IMR-90 (cell line): ENCODE measurements around the gene OR1F1. TPM values are rescaled to one million over a fixed set of nuclear protein-coding genes. Genes with fewer than 3 reads are reported as not detected.

Experiments used
- ATAC-seq: fragments of 200-7000 bp; cut with Tn5 transposase; 2 replicates; pipeline ENCODE4 v1.9.1; 2020; ENCODE audit warnings: low read depth, mild to moderate bottlenecking, moderate library complexity
- BruUV-seq: library from RNA; stranded (reverse); fragments of 400-500 nt; replicated peaks from 2 replicates; lab custom pipeline; 2021; lab: Mats Ljungman, UMichigan
- CTCF ChIA-PET: fragments of 300-600 bp; formaldehyde crosslinking; extraction: SDS; loops from one replicate; lab custom pipeline; 2021; ENCODE audit warnings: antibody characterized with exemption; lab: Yijun Ruan, JAX
- POLR2A ChIA-PET: fragments of 300-600 bp; sonication (Branson Sonifier 250); formaldehyde crosslinking; loops from one replicate; lab custom pipeline; 2022; ENCODE audit warnings: antibody characterized with exemption; ENCODE audit not compliant: unreplicated experiment; lab: Charles Lee
- DNase-seq: peaks from one replicate; pipeline ENCODE4 v3.0.0; 2013
- H2AFZ ChIP-seq: replicated peaks from 2 replicates; pipeline ENCODE3; 2013; ENCODE audit warnings: low read length, mild to moderate bottlenecking; ENCODE audit not compliant: poor library complexity
- H2AK5ac ChIP-seq: 2 replicates; pipeline ENCODE4 v1.6.1; 2013; ENCODE audit warnings: low read depth, low read length, inconsistent platforms
- H2AK9ac ChIP-seq: replicated peaks from 2 replicates; pipeline ENCODE3; 2013; ENCODE audit warnings: mild to moderate bottlenecking, low read depth, low read length, moderate library complexity; ENCODE audit not compliant: poor library complexity
- H2BK120ac ChIP-seq: 2 replicates; pipeline ENCODE4 v1.6.1; 2013; ENCODE audit warnings: low read depth, low read length, inconsistent platforms
- H2BK15ac ChIP-seq: 3 replicates; pipeline ENCODE4 v1.6.1; 2013; ENCODE audit warnings: low read depth, low read length, inconsistent platforms
- H2BK20ac ChIP-seq: 2 replicates; pipeline ENCODE4 v1.6.1; 2013; ENCODE audit warnings: low read depth, mild to moderate bottlenecking, inconsistent platforms, low read length, moderate library complexity
- H2BK5ac ChIP-seq: 2 replicates; pipeline ENCODE4 v1.6.1; 2013; ENCODE audit warnings: mild to moderate bottlenecking, low read depth, low read length, inconsistent platforms; ENCODE audit not compliant: poor library complexity, severe bottlenecking
- H3K14ac ChIP-seq: replicated peaks from 2 replicates; pipeline ENCODE4 v1.6.1; 2013; ENCODE audit warnings: low read depth, low read length, inconsistent platforms
- H3K18ac ChIP-seq: 2 replicates; pipeline ENCODE4 v1.6.1; 2013; ENCODE audit warnings: low read depth, low read length, control low read depth
- H3K23ac ChIP-seq: 2 replicates; pipeline ENCODE4 v1.6.1; 2013; ENCODE audit warnings: low read depth, low read length, inconsistent platforms
- H3K27ac ChIP-seq: 2 replicates; pipeline ENCODE4 v1.5.1; 2013; ENCODE audit warnings: mild to moderate bottlenecking, control low read depth, low read length; ENCODE audit not compliant: insufficient read depth
- H3K27me3 ChIP-seq: 2 replicates; pipeline ENCODE4 v1.6.1; 2013; ENCODE audit warnings: low read length; ENCODE audit not compliant: control insufficient read depth, insufficient read depth
- H3K36me3 ChIP-seq: 2 replicates; pipeline ENCODE4 v1.6.1; 2013; ENCODE audit warnings: low read length, mixed read lengths; ENCODE audit not compliant: control insufficient read depth, insufficient read depth
- H3K4ac ChIP-seq: 2 replicates; pipeline ENCODE4 v1.6.1; 2013; ENCODE audit warnings: low read depth, low read length, inconsistent platforms
- H3K4me1 ChIP-seq: 2 replicates; pipeline ENCODE4 v1.6.1; 2013; ENCODE audit warnings: low read length, mixed read lengths; ENCODE audit not compliant: control insufficient read depth, insufficient read depth
- H3K4me2 ChIP-seq: 2 replicates; pipeline ENCODE4 v1.6.1; 2013; ENCODE audit warnings: low read depth, mild to moderate bottlenecking, control low read depth, low read length, moderate library complexity
- H3K4me3 ChIP-seq: 2 replicates; pipeline ENCODE4 v1.5.1; 2013; ENCODE audit warnings: low read depth, mild to moderate bottlenecking, control low read depth, low read length, moderate library complexity; ENCODE audit not compliant: insufficient read depth
- H3K56ac ChIP-seq: 2 replicates; pipeline ENCODE4 v1.6.1; 2013; ENCODE audit warnings: low read length, inconsistent platforms; ENCODE audit not compliant: insufficient read depth; ENCODE audit errors: extremely low read depth
- H3K79me1 ChIP-seq, 2 experiments: 2 replicates each; pipeline ENCODE4 v1.6.1; 2013; ENCODE audit warnings: low read length in 2 of 2, inconsistent platforms in 1 of 2, low read depth in 1 of 2
- H3K9ac ChIP-seq: 2 replicates; pipeline ENCODE4 v1.6.1; 2013; ENCODE audit warnings: low read depth, low read length, control low read depth
- H3K9me1 ChIP-seq: 2 replicates; pipeline ENCODE4 v1.6.1; 2013; ENCODE audit warnings: low read length, inconsistent platforms; ENCODE audit not compliant: insufficient read depth
- H3K9me3 ChIP-seq: 2 replicates; pipeline ENCODE4 v1.6.1; 2013; ENCODE audit warnings: low read length; ENCODE audit not compliant: control insufficient read depth, insufficient read depth
- H4K20me1 ChIP-seq: 2 replicates; pipeline ENCODE4 v1.6.1; 2013; ENCODE audit warnings: low read length, inconsistent platforms; ENCODE audit not compliant: insufficient read depth
- H4K5ac ChIP-seq: 2 replicates; pipeline ENCODE4 v1.6.1; 2013; ENCODE audit warnings: mild to moderate bottlenecking, low read depth, low read length, control low read depth
- H4K8ac ChIP-seq, 2 experiments: 2 replicates each; pipeline ENCODE4 v1.6.1; 2013; ENCODE audit warnings: low read depth in 2 of 2, low read length in 2 of 2, control low read depth in 1 of 2, inconsistent platforms in 1 of 2
- H4K91ac ChIP-seq: 2 replicates; pipeline ENCODE4 v1.6.1; 2013; ENCODE audit warnings: low read depth, low read length, inconsistent platforms; ENCODE audit not compliant: insufficient read depth
- BHLHE40 ChIP-seq: fragments of 150-350 bp; IDR thresholded peaks from 2 replicates; pipeline ENCODE4 v1.6.1; 2016; ENCODE audit warnings: mild to moderate bottlenecking, low read depth, low read length
- CEBPB ChIP-seq: IDR thresholded peaks from 2 replicates; pipeline ENCODE4 v1.6.1; 2012; ENCODE audit warnings: low read depth, low read length, improper control_type of control experiment
- CHD1 ChIP-seq: IDR thresholded peaks from 2 replicates; pipeline ENCODE4 v1.6.1; 2012; ENCODE audit warnings: low read depth, low read length, improper control_type of control experiment
- FOS ChIP-seq: fragments of 150-350 bp; IDR thresholded peaks from 2 replicates; pipeline ENCODE4 v1.6.1; 2016; ENCODE audit warnings: low read depth, low read length
- MAFK ChIP-seq: IDR thresholded peaks from 2 replicates; pipeline ENCODE4 v1.6.1; 2012; ENCODE audit warnings: low read depth, low read length, improper control_type of control experiment
- MAZ ChIP-seq: IDR thresholded peaks from 2 replicates; pipeline ENCODE4 v1.6.1; 2012; ENCODE audit warnings: low read depth, mild to moderate bottlenecking, low read length, improper control_type of control experiment, moderate library complexity, borderline replicate concordance
- MXI1 ChIP-seq: IDR thresholded peaks from 2 replicates; pipeline ENCODE4 v1.6.1; 2012; ENCODE audit warnings: low read depth, mild to moderate bottlenecking, low read length, moderate library complexity, borderline replicate concordance
- NFE2L2 ChIP-seq: fragments of 150-350 bp; IDR thresholded peaks from 2 replicates; pipeline ENCODE4 v1.6.1; 2016; ENCODE audit warnings: low read depth, mild to moderate bottlenecking, low read length
- POLR2A ChIP-seq: IDR thresholded peaks from 2 replicates; pipeline ENCODE4 v1.6.1; 2012; ENCODE audit warnings: mild to moderate bottlenecking, low read depth, low read length
- RAD21 ChIP-seq: IDR thresholded peaks from 2 replicates; pipeline ENCODE4 v1.6.1; 2012; ENCODE audit warnings: low read length, improper control_type of control experiment
- RCOR1 ChIP-seq: IDR thresholded peaks from 2 replicates; pipeline ENCODE4 v1.6.1; 2012; ENCODE audit warnings: mild to moderate bottlenecking, low read length, improper control_type of control experiment; ENCODE audit not compliant: insufficient replicate concordance
- RFX5 ChIP-seq: IDR thresholded peaks from 2 replicates; pipeline ENCODE4 v1.8.0; 2012; ENCODE audit warnings: low read depth, mild to moderate bottlenecking, low read length, moderate library complexity
- SMC3 ChIP-seq: fragments of 150-350 bp; IDR thresholded peaks from 2 replicates; pipeline ENCODE4 v1.6.1; 2016; ENCODE audit warnings: low read depth, mild to moderate bottlenecking, antibody characterized with exemption, low read length, moderate library complexity
- WGBS, 2 experiments: methylation state at CpG; one replicate each; pipeline versions ENCODE4 v1.1.5 to v1.1.7; 2013; ENCODE audit warnings: missing lambda C conversion rate in 2 of 2; ENCODE audit not compliant: insufficient read length in 1 of 2; ENCODE audit errors: extremely low coverage in 2 of 2; 5-methylcytosine and 5-hydroxymethylcytosine counted together
- dilution Hi-C: fragments of 300-500 bp; cut with HindIII; formaldehyde crosslinking; loops from one replicate; pipeline ENCODE4 v1.14.3; 2018; ENCODE audit warnings: low sequenced_read_pairs; ENCODE audit not compliant: unreplicated experiment
- in situ Hi-C: fragments of 300-500 bp; cut with MboI; formaldehyde crosslinking; loops from 3 replicates; pipeline ENCODE4 v1.14.3; 2019; ENCODE audit warnings: low sequenced_read_pairs, inconsistent platforms, mixed read lengths
- intact Hi-C: fragments of 100-400 bp; cut with micrococcal nuclease; formaldehyde crosslinking; loops from 2 replicates; pipeline ENCODE4 v1.10.0; 2022
- polyA plus RNA-seq, 3 experiments: library from polyadenylated mRNA; depleted of rRNA; stranded (reverse); fragments of >200 nt; gene quantifications; 2 replicates each; pipeline ENCODE4 v1.2.3, GENCODE V29; 2012; ENCODE audit warnings: low replicate concordance in 1 of 3
- total RNA-seq: library from RNA; depleted of rRNA; stranded (reverse); fragments of >200 nt; gene quantifications from 2 replicates; pipeline ENCODE4 v1.2.3, GENCODE V29; 2012
- TF ChIP-seq, protein P1 (sequence below): fragments of 150-350 bp; IDR thresholded peaks from 2 replicates; pipeline ENCODE4 v1.6.1; 2016; ENCODE audit warnings: low read depth, mild to moderate bottlenecking, low read length, moderate library complexity, borderline replicate concordance
- TF ChIP-seq, protein P2 (sequence below): conservative IDR thresholded peaks from 2 replicates; pipeline ENCODE4 v1.5.1; 2012; ENCODE audit warnings: mild to moderate bottlenecking, low read depth, low read length, improper control_type of control experiment
- TF ChIP-seq, protein P3 (sequence below): fragments of 150-350 bp; IDR thresholded peaks from 2 replicates; pipeline ENCODE4 v1.6.1; 2017; ENCODE audit warnings: mild to moderate bottlenecking, antibody characterized with exemption, low read length, low read depth

OR1F1 gene
- total and polyA plus RNA-seq, 2 of the 4 experiments (the other 2 are of a cell fraction): 0.12 TPM; not detected in 1

DNA sequence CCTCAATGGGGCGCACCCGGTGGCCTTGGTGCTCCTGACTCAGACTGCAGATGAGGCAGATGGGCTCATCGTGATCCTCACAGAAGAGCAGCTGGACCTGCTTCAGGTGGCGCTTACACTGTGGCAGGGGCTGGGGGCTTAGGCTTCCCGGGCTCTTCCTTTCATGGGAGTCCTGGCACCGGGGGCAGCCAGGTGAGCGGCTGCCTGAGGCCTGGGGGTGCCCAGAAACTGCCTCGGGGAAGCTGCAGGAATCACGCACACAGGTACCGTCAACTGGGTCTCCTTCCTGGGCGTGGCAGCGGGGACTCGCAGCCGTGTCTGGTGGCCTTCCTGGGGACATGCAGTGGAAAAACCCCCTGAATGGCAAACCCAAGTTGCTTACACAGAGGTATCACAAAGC lies 61.4 kb downstream of the OR1F1 start:
- H2BK15ac ChIP-seq: no peak overlapping the region

More for the DNA sequence above, 61.4 kb downstream of the OR1F1 start:
- H3K9me3 ChIP-seq: no peaks in the 10 kb centered on the region; the same call in 1 of the 2 replicates
- in situ Hi-C loops (no loop called here), intact Hi-C loops (no loop called here), dilution Hi-C loops (no loop called here)
- no peak overlapping the region for H2AFZ ChIP-seq
- no peaks in the 10 kb centered on the region for H4K20me1 ChIP-seq
- ChIA-PET POLR2A (no interaction called here), CTCF (no interaction called here)
- H2BK5ac ChIP-seq: no peak overlapping the region
- H3K4me3 ChIP-seq: no peak overlapping the region
- no peak overlapping the region for H3K4ac ChIP-seq
- no peak overlapping the region for H3K9ac ChIP-seq
- no peak overlapping the region for H2BK20ac ChIP-seq
- H3K18ac ChIP-seq: no peak overlapping the region
- H3K14ac ChIP-seq: no peak overlapping the region
- no peak overlapping the region for H3K27ac ChIP-seq
- no peak overlapping the region for H3K56ac ChIP-seq
- H3K4me1 ChIP-seq: no peaks in the 10 kb centered on the region
- H2AK9ac ChIP-seq: no peak overlapping the region
- TF ChIP-seq RAD21 (no peak), RCOR1 (no peak), FOS (no peak), MXI1 (no peak), CHD1 (no peak), POLR2A (no peak), SMC3 (no peak), NFE2L2 (no peak), MAFK (no peak), RFX5 (no peak), MAZ (no peak), CEBPB (no peak), BHLHE40 (no peak)
- TF ChIP-seq, protein P1, sequence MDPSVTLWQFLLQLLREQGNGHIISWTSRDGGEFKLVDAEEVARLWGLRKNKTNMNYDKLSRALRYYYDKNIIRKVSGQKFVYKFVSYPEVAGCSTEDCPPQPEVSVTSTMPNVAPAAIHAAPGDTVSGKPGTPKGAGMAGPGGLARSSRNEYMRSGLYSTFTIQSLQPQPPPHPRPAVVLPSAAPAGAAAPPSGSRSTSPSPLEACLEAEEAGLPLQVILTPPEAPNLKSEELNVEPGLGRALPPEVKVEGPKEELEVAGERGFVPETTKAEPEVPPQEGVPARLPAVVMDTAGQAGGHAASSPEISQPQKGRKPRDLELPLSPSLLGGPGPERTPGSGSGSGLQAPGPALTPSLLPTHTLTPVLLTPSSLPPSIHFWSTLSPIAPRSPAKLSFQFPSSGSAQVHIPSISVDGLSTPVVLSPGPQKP: no peak
- TF ChIP-seq, protein P2, sequence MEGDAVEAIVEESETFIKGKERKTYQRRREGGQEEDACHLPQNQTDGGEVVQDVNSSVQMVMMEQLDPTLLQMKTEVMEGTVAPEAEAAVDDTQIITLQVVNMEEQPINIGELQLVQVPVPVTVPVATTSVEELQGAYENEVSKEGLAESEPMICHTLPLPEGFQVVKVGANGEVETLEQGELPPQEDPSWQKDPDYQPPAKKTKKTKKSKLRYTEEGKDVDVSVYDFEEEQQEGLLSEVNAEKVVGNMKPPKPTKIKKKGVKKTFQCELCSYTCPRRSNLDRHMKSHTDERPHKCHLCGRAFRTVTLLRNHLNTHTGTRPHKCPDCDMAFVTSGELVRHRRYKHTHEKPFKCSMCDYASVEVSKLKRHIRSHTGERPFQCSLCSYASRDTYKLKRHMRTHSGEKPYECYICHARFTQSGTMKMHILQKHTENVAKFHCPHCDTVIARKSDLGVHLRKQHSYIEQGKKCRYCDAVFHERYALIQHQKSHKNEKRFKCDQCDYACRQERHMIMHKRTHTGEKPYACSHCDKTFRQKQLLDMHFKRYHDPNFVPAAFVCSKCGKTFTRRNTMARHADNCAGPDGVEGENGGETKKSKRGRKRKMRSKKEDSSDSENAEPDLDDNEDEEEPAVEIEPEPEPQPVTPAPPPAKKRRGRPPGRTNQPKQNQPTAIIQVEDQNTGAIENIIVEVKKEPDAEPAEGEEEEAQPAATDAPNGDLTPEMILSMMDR: no peak
- TF ChIP-seq, protein P3, sequence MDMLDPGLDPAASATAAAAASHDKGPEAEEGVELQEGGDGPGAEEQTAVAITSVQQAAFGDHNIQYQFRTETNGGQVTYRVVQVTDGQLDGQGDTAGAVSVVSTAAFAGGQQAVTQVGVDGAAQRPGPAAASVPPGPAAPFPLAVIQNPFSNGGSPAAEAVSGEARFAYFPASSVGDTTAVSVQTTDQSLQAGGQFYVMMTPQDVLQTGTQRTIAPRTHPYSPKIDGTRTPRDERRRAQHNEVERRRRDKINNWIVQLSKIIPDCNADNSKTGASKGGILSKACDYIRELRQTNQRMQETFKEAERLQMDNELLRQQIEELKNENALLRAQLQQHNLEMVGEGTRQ: no peak
- no peak overlapping the region for H2BK120ac ChIP-seq
- no peak overlapping the region for H3K23ac ChIP-seq
- H3K79me1 ChIP-seq: no peaks in the 10 kb centered on the region
- no peaks in the 10 kb centered on the region for H3K9me1 ChIP-seq
- ATAC-seq (no peak), DNase-seq (no peak)
- no TSS peak for BruUV-seq
- WGBS, 2 experiments: 72% methylated on average over 7 of the region's 14 CpGs; no CpG with 5 or more reads in 1 of the 2 experiments
- no peak overlapping the region for H4K8ac ChIP-seq
- no peak overlapping the region for H2AK5ac ChIP-seq
- no peak overlapping the region for H4K91ac ChIP-seq
- H3K27me3 ChIP-seq: peaks cover 30% of the 10 kb centered on the region
- no peaks in the 10 kb centered on the region for H3K36me3 ChIP-seq
- no peak overlapping the region for H3K4me2 ChIP-seq
- no peak overlapping the region for H4K5ac ChIP-seq
